Lower lobe of right lung (tissue), 2 donors: ENCODE results near the gene CCDC68. TPM values are rescaled to one million over a fixed set of nuclear protein-coding genes. Genes with fewer than 3 reads are reported as not detected.

Source experiments
- ATAC-seq, 2 donors: fragments of 200-7000 bp; cut with Tn5 transposase; one replicate each; pipeline ENCODE4 v1.9.1; 2020 to 2022; ENCODE audit warnings: mild to moderate bottlenecking in 2 of 2, moderate library complexity in 2 of 2
- DNase-seq: peaks from one replicate; pipeline ENCODE4 v3.0.0-alpha.2; 2020
- H3K27ac ChIP-seq: fragments of 200-600 bp; one replicate; pipeline ENCODE4 v1.8.0; 2022
- H3K27me3 ChIP-seq: fragments of 200-600 bp; one replicate; pipeline ENCODE4 v1.8.0; 2022; ENCODE audit warnings: low read depth
- H3K36me3 ChIP-seq: fragments of 200-600 bp; one replicate; pipeline ENCODE4 v1.8.0; 2022; ENCODE audit warnings: mild to moderate bottlenecking
- H3K4me1 ChIP-seq: fragments of 200-600 bp; one replicate; pipeline ENCODE4 v1.8.0; 2022
- H3K4me3 ChIP-seq: fragments of 200-600 bp; one replicate; pipeline ENCODE4 v1.8.0; 2022; ENCODE audit warnings: mild to moderate bottlenecking
- H3K9me3 ChIP-seq: fragments of 200-600 bp; one replicate; pipeline ENCODE4 v1.8.0; 2022
- CTCF ChIP-seq: fragments of 200-600 bp; IDR thresholded peaks from one replicate; pipeline ENCODE4 v1.8.0; 2022; ENCODE audit warnings: antibody characterized with exemption, mild to moderate bottlenecking
- intact Hi-C: fragments of 100-400 bp; cut with DNase I; formaldehyde crosslinking; loops from one replicate; pipeline ENCODE4 v1.11.0; 2022
- total RNA-seq: library from RNA; stranded (reverse); fragmentation: NEBNext Ultra II Directional; extraction: Animal tissue kit (Norgen Biotek cat#: 25700); gene quantifications from one replicate; pipeline ENCODE4 v1.2.1, GENCODE V29; 2021
- donor health status: DM: no; HTN: yes; CAD: no; lungs with severe emphysema.

Gene CCDC68
- total RNA-seq, 1 donor from 2014 or later: 20.2 TPM

- TF ChIP-seq CTCF: no peak
- intact Hi-C loops: no loop called here
- no peak overlapping the region for H3K27ac ChIP-seq
- ATAC-seq (no peak), DNase-seq (no peak)
- no peaks in the 10 kb centered on the region for H3K27me3 ChIP-seq
- H3K9me3 ChIP-seq: no peaks in the 10 kb centered on the region
- H3K4me1 ChIP-seq: no peaks in the 10 kb centered on the region
- no peaks in the 10 kb centered on the region for H3K36me3 ChIP-seq
- H3K4me3 ChIP-seq: no peak overlapping the region
These were observed 54.7 kb downstream of the CCDC68 start for GRCh38 chr18:54904581-54904980.

GRCh38 chr18:54900290-54900689, 59.0 kb downstream of the CCDC68 start:
- DNase-seq: no peak
- Histone ChIP-seq H3K36me3 (no peaks in the 10 kb centered on the region), H3K9me3 (no peaks in the 10 kb centered on the region), H3K27ac (no peak overlapping the region), H3K27me3 (no peaks in the 10 kb centered on the region), H3K4me1 (no peaks in the 10 kb centered on the region), H3K4me3 (no peak overlapping the region)
- no peak for TF ChIP-seq CTCF
- ATAC-seq: no peak
- intact Hi-C loops: no loop called here

- intact Hi-C loops: no loop called here
- H3K4me1 ChIP-seq: no peaks in the 10 kb centered on the region
- no peak for TF ChIP-seq CTCF
- H3K27ac ChIP-seq: no peak overlapping the region
- no peaks in the 10 kb centered on the region for H3K27me3 ChIP-seq
- H3K9me3 ChIP-seq: no peaks in the 10 kb centered on the region
- no peaks in the 10 kb centered on the region for H3K36me3 ChIP-seq
- ATAC-seq (no peak), DNase-seq (no peak)
- H3K4me3 ChIP-seq: no peak overlapping the region
These were observed 59.8 kb downstream of the CCDC68 start for GRCh38 chr18:54899500-54899899.

- DNase-seq (no peak), ATAC-seq (no peak)
- Histone ChIP-seq H3K36me3 (no peaks in the 10 kb centered on the region), H3K4me1 (no peaks in the 10 kb centered on the region), H3K27me3 (no peaks in the 10 kb centered on the region), H3K4me3 (no peak overlapping the region), H3K9me3 (no peaks in the 10 kb centered on the region), H3K27ac (no peak overlapping the region)
- intact Hi-C loops: no loop called here
- TF ChIP-seq CTCF: no peak
These were observed 70.3 kb downstream of the CCDC68 start for GRCh38 chr18:54888933-54889332.

GRCh38 chr18:54888378-54888777, 70.9 kb downstream of the CCDC68 start:
- Histone ChIP-seq H3K4me1 (no peaks in the 10 kb centered on the region), H3K27me3 (no peaks in the 10 kb centered on the region), H3K4me3 (no peak overlapping the region), H3K9me3 (no peaks in the 10 kb centered on the region), H3K27ac (no peak overlapping the region), H3K36me3 (no peaks in the 10 kb centered on the region)
- ATAC-seq: no peak
- TF ChIP-seq CTCF: no peak
- DNase-seq: no peak
- intact Hi-C loops: no loop called here
